Breast epithelium (tissue), 3 donors: Measurements from ENCODE around the gene HMCN2.

Source experiments
- POLR2A ChIP-seq: fragments of 450-650 bp; IDR thresholded peaks from one replicate; pipeline ENCODE4 v1.6.1; 2016; ENCODE audit warnings: antibody characterized with exemption, mild to moderate bottlenecking, moderate library complexity
- POLR2AphosphoS5 ChIP-seq, 3 donors: sonication (generic); formaldehyde crosslinking; IDR thresholded peaks; one replicate each; pipeline ENCODE4 v1.6.1; 2017; ENCODE audit warnings: antibody characterized with exemption in 3 of 3
- TF ChIP-seq, protein P1 (sequence below), 3 donors: fragments of 450-650 bp; IDR thresholded peaks; one replicate each; pipeline ENCODE4 v1.5.1; 2016 to 2017; ENCODE audit warnings: antibody characterized with exemption in 3 of 3, mild to moderate bottlenecking in 3 of 3, moderate library complexity in 3 of 3

- TF ChIP-seq POLR2A (no peak), POLR2AphosphoS5 (IDR thresholded peaks at IDR 0.05) (no peak)
- TF ChIP-seq, protein P1, sequence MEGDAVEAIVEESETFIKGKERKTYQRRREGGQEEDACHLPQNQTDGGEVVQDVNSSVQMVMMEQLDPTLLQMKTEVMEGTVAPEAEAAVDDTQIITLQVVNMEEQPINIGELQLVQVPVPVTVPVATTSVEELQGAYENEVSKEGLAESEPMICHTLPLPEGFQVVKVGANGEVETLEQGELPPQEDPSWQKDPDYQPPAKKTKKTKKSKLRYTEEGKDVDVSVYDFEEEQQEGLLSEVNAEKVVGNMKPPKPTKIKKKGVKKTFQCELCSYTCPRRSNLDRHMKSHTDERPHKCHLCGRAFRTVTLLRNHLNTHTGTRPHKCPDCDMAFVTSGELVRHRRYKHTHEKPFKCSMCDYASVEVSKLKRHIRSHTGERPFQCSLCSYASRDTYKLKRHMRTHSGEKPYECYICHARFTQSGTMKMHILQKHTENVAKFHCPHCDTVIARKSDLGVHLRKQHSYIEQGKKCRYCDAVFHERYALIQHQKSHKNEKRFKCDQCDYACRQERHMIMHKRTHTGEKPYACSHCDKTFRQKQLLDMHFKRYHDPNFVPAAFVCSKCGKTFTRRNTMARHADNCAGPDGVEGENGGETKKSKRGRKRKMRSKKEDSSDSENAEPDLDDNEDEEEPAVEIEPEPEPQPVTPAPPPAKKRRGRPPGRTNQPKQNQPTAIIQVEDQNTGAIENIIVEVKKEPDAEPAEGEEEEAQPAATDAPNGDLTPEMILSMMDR (IDR thresholded peaks at IDR 0.05), result no peak
These were observed 21.3 kb downstream of the HMCN2 start for GRCh38 chr9:130286781-130287428.
